B cell (primary cell): ENCODE data around the gene CTIF.

Source experiments
- CTCF ChIP-seq: fragments of 200-600 bp; IDR thresholded peaks from one replicate; pipeline ENCODE4 v1.8.0; 2022; ENCODE audit warnings: antibody characterized with exemption, mild to moderate bottlenecking
- EZH2 ChIP-seq: IDR thresholded peaks from 2 replicates; pipeline ENCODE4 v1.6.1; 2012; ENCODE audit warnings: borderline replicate concordance, low read depth, mild to moderate bottlenecking, moderate library complexity, low read length; ENCODE audit not compliant: insufficient read depth, poor library complexity, severe bottlenecking

GRCh38 chr18:48546396-48546795 lies 7.6 kb downstream of the CTIF start:
- no peak for TF ChIP-seq CTCF
- no peak for TF ChIP-seq EZH2
